HG03108 (cell line): Measurements from ENCODE around the gene SUSD6.
"Not testable (repeated sequence)": the region's sequence is repeated elsewhere in the genome, so short reads cannot be mapped to it uniquely, and the experiment has no call there.

ENCODE experiments used
- ATAC-seq: cut with Tn5 transposase; IDR thresholded peaks from one replicate; pipeline ENCODE4 v1.9.1; 2021; ENCODE audit warnings: moderate library complexity; ENCODE audit not compliant: unreplicated experiment

SUSD6 gene

GRCh38 chr14:69647213-69647612 is 35.8 kb downstream of the SUSD6 start:
- ATAC-seq, result no peak

- ATAC-seq, result not testable (repeated sequence)
Observed at GRCh38 chr14:69647642-69648041, 36.2 kb downstream of the SUSD6 start.

- ATAC-seq, result peak; percentile 51
Observed at GRCh38 chr14:69648480-69649451, 37.4 kb downstream of the SUSD6 start.

DNA sequence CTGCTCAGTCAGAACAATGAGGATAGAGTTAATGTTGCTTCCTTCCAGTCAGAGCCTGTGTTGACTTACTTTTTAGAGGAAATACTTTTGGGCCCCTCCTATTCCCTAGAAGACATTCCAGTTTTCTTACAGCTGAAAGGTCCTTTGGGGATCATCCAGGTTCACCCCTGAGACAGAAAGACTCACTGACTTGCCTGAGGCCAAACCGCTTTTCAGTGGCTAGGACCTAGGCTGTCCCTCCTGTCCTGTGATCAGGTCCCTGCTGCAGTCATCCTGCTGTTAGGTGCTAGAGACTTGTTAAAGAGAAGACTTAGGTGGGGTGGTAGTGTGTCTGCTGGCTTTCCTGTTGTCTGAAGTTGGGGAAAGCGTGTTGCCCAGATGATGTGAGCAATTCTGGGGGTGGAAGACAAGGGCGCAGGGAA is 39.6 kb downstream of the SUSD6 start:
- no peak for ATAC-seq

GRCh38 chr14:69651664-69652063 is 40.3 kb downstream of the SUSD6 start:
- ATAC-seq, result no peak

GRCh38 chr14:69652942-69653684 is 41.7 kb downstream of the SUSD6 start:
- peak; percentile 33 for ATAC-seq

GRCh38 chr14:69654116-69654515 is 42.7 kb downstream of the SUSD6 start:
- ATAC-seq, result no peak

DNA sequence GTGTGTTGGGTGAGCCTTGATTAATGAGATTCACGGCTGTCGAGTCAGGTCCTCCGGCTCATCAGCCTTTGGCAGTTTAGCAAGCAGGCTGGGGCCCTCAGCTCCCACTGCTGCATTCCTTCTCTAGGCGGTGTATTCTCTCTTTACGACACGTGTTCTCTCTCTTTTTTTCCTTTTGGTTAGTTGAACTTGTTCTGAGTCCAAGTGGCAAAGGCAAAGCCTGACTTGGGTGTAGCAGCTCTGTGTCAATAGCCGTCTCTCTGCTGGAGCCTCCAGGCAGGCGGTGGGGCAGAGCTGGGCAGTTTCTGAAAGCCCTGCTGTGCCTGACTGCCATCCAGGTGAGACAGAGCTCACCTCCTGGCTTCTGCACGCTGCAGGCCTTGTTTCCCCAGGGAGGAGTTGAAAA is 46.6 kb downstream of the SUSD6 start:
- no peak for ATAC-seq

- no peak for ATAC-seq
Observed at GRCh38 chr14:69658664-69659261, 47.4 kb downstream of the SUSD6 start.

- no peak for ATAC-seq
Observed at GRCh38 chr14:69660344-69661193, 49.2 kb downstream of the SUSD6 start.

DNA sequence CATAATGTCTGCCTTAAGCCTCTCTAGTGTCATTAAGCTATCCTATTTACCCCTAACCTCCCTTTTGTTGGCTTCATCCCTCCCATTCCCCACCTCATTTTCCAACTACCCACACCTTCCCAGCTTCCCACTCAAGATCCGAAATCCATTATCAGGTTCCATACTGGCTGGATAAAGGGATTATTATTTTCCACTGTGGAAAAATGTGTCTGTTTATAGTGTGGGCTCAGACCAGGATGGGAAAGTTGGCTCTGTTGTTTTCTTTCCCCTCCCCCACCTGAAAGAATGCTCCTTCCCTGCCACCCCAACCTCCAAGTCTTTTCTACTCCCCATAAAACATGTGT is 49.8 kb downstream of the SUSD6 start:
- no peak for ATAC-seq

GRCh38 chr14:69662636-69663299 is 51.4 kb downstream of the SUSD6 start:
- ATAC-seq, result no peak

DNA sequence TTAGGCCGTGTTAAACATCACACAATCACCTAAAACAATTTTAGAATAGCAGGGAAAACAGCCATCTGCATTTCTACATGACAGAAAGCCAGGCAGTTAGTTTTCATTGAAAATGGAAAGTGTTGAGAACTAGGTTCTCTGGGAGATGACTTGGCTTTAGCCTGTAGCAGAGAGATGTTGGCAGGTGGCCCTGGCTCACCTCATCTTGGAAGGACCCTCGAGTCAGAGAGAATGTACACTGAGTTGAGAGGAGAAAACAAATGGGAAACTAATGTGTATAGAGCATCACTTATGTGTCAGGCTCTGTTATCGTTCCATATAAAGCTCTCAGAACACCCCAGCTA is 51.9 kb downstream of the SUSD6 start:
- no peak for ATAC-seq

DNA sequence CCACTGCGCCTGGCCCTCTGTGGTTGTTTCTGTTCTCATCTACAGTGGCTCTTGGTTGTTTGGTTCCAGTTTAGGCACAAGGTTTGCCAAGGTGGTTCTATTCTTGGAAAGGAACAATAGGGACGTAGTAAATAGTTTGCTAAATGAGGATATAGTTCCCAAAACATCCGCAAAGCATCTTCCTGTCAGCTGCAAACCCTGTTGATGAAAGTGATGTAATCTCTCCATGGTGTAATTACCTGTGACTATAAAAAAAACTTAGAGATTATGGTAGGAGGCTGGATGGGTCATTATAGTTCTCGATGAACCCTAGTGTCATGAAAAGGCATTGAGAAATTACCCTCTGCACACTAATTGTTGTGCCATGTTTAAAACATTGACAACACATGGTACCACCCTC is 52.9 kb downstream of the SUSD6 start:
- ATAC-seq, result no peak

DNA sequence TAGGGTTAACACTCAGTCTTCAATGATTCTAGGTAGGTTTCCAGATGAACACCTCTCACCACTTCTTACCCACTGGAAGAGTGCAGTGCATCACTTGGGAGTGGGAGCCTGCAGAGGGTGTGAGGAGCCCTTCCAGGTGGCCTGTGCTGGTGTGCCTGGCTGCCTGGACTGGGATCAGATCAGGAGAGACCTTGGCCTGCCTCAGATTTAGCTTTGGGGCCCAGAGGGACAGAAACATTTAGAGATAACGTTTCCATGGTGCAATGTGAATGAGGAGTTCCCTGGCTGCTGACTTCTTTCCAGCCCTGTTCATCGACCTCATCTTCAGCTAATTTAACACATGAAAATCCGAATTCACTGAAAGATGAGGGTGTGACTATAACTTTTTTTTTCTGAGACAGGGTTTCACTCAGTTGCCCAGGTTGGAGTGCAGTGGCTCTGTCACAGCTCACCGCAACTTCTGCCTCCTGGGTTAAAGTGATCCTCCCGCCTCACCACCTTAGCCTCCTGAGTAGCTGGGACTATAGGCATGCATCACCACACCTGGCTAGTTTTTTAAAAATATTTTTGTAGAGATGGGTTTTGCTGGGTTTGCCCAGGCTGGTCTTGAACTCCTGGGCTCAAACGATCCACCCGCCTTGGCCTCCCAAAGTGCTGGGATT is 53.6 kb downstream of the SUSD6 start:
- ATAC-seq, result no peak

DNA sequence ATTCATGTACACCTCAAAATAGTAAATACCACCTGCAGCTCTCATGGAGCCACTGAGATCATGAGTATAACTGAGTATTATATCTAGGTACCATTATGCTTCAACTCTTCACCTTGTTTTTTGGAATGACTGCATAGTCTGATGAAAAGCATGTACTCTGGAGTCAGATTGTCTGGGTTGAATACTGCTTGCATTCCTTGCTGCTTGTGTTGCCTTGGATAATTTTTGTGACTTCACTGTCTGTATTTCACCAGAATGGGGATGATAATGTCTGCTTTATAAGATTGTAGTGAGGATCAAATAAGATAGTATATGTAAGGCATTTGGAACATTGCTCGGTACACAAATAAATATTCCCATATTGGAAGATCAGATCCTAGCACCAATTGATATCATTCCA is 54.2 kb downstream of the SUSD6 start:
- ATAC-seq, result no peak

- no peak for ATAC-seq
Observed at GRCh38 chr14:69666112-69666511, 54.7 kb downstream of the SUSD6 start.

GRCh38 chr14:69666690-69667211 is 55.4 kb downstream of the SUSD6 start:
- ATAC-seq, result no peak

DNA sequence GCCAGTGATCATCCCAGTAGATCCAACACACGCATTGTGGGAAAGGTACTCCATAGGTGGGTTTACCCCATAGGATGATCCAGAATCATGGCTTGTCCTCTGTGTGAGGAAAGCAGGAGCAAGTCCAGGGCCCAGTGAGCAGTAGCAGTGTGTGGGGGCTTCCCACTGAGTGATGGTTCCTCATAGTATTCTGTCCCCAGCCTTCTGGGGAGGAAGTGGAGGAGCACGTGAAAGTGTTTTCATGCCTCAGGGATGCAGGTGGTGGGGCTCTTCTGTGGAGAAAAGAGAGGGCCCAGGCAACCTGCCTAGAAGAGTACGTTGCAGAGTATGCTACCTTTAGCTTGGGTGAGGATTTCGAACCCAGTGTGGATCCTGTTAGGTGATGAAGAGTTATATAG is 56.5 kb downstream of the SUSD6 start:
- no peak for ATAC-seq

DNA sequence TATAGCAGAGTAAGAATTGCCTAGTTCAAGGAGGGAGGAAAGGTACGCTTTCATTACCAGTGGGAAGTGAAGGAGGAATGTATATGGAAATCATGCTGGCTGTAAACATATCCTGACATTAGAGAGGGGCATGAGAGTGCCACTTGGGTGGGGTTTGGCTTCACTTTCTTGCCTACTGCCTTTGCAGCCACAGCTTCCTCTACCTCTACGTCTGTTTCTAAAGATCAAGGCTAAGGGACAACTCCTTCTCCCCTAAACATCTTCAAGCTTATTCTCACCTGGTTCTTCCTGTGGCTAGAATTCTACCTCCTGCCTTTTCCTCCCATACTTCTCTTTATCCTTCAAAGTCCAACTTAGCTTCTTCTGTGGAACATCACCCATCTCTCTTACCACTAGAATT is 58.0 kb downstream of the SUSD6 start:
- ATAC-seq, result no peak
